GM06990 (cell line): Measurements from ENCODE around the gene MKNK1.

ENCODE experiments used
- DNase-seq: peaks from one replicate; pipeline ENCODE4 v3.0.0-alpha.2; 2011; ENCODE audit not compliant: insufficient read length; ENCODE audit errors: extremely low read depth
- H3K27me3 ChIP-seq: replicated peaks from 2 replicates; pipeline ENCODE4 v1.6.0; 2011; ENCODE audit warnings: low read length; ENCODE audit not compliant: control insufficient read depth, insufficient read depth
- H3K36me3 ChIP-seq: 2 replicates; pipeline ENCODE4 v1.5.1; 2011; ENCODE audit warnings: low read length; ENCODE audit not compliant: control insufficient read depth, insufficient read depth
- H3K4me3 ChIP-seq: replicated peaks from 2 replicates; pipeline ENCODE4 v1.5.1; 2011; ENCODE audit warnings: low read depth, mild to moderate bottlenecking, control low read depth, low read length
- CTCF ChIP-seq: IDR thresholded peaks from 2 replicates; pipeline ENCODE4 v1.5.1; 2011; ENCODE audit warnings: low read length, control low read depth, mild to moderate bottlenecking, inconsistent platforms; ENCODE audit not compliant: insufficient read depth, poor library complexity, severe bottlenecking

MKNK1 gene

GRCh38 chr1:46614604-46614984, 10.5 kb upstream of the MKNK1 start:
- no peak for DNase-seq
- H3K36me3 ChIP-seq, result peaks cover 5% of the 10 kb centered on the region; the same call in 1 of the 2 replicates
- no peaks in the 10 kb centered on the region for H3K27me3 ChIP-seq
- TF ChIP-seq CTCF, result no peak
- no peak overlapping the region for H3K4me3 ChIP-seq

GRCh38 chr1:46613661-46614603, 9.9 kb upstream of the MKNK1 start:
- no peak overlapping the region; the same call in 1 of the 2 replicates for H3K4me3 ChIP-seq
- DNase-seq, result peak; percentile 49

GRCh38 chr1:46612937-46613660, 9.0 kb upstream of the MKNK1 start:
- Histone ChIP-seq H3K27me3 (no peaks in the 10 kb centered on the region), H3K4me3 (no peak overlapping the region), H3K36me3 (peaks cover 12% of the 10 kb centered on the region)
- no peak for DNase-seq
- TF ChIP-seq CTCF, result no peak

More at GRCh38 chr1:46613661-46614603, 9.9 kb upstream of the MKNK1 start:
- TF ChIP-seq CTCF, result no peak
- Histone ChIP-seq H3K27me3 (no peaks in the 10 kb centered on the region), H3K36me3 (peaks cover 5% of the 10 kb centered on the region)

- DNase-seq, result no peak
- Histone ChIP-seq H3K36me3 (peaks cover 15% of the 10 kb centered on the region), H3K4me3 (no peak overlapping the region), H3K27me3 (no peaks in the 10 kb centered on the region)
- no peak for TF ChIP-seq CTCF
These were observed 7.7 kb upstream of the MKNK1 start for GRCh38 chr1:46611691-46612221.

GRCh38 chr1:46607345-46608130, 3.5 kb upstream of the MKNK1 start:
- no peak overlapping the region for H3K4me3 ChIP-seq
- no peak for DNase-seq
- H3K36me3 ChIP-seq, result peaks cover 15% of the 10 kb centered on the region
- no peak for TF ChIP-seq CTCF
- no peaks in the 10 kb centered on the region for H3K27me3 ChIP-seq
